Stimulated activated CD8-positive, alpha-beta memory T cell treated with anti-CD3 and anti-CD28 coated beads, Interleukin-15, amount 100 ng/mL, for 1 hour (primary cell): ENCODE data around the gene LIN28B.
"Not testable (repeated sequence)": the region's sequence is repeated elsewhere in the genome, so short reads cannot be mapped to it uniquely, and the experiment has no call there.

Experiments used
- DNase-seq: peaks from one replicate; pipeline ENCODE4 v3.0.0-alpha.2; 2020; ENCODE audit warnings: low read depth

Gene LIN28B

DNA sequence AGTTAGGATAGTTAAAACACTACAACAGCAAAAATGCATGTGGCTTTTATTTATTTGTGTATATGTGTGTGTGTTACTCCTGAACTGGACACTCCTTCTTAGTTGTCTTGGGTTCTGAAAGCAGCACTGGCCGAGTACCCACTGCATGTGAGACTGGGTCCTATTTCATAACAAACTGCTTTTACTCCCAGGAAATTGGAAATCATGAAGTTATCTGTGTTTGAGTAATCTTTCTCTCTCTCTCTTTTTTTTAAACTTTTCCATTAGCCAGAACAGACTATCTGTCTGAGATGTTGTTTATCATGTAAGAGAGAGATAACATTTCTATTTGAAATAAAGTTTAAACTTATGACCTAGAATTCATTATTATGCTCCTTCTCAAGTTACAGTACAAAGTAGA lies 110.4 kb downstream of the LIN28B start:
- no peak for DNase-seq

GRCh38 chr6:105068407-105068806 lies 111.5 kb downstream of the LIN28B start:
- no peak for DNase-seq

DNA sequence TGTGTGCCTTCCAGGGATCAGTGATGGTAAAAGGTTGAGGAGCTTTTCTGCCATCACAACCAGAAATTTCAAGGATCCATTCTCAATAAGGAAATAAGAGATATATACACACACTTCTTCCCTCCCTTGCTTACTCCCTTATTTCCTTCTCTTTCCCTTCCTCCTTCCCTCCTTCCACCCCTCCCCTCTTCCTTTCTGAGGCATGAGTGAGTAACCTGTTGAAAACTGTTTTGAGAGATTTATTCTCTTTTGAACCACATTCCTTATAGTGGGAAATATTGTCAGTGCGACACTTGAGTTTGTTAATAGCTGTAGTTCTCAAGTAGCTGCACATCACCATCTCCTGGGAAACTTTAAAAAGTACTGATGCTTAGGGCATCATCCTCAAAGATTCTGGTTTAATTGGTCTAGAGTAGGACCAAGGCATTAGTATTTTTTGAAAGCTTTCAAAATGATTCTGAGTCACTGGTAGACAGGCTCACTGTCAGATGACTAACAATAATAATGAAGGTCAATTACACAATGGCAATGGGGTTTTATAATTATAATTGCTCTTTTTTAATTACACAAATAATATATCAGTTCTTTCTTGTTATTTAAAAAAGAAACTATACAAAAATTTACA lies 113.0 kb downstream of the LIN28B start:
- DNase-seq = no peak

- DNase-seq = no peak
Observed at GRCh38 chr6:105072798-105073199, 115.9 kb downstream of the LIN28B start.

- DNase-seq = no peak
Observed at GRCh38 chr6:105075210-105075609, 118.3 kb downstream of the LIN28B start.

DNA sequence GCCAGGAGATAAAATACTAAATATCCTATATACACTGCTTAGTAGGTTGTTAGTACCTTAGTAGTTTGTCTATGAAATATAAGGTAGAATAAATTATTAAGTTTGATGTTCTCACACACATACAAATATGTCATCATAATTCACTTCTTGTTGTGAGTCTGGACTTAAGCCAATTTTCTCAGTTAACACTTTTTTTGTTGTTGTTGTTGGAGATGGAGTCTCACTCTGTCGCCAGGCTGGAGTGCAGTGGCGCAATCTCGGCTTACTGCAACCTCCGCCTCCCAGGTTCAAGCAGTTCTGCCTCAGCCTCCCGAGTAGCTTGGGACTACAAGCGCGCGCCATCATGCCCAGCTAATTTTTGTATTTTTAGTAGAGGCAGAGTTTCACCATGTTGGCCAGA lies 119.5 kb downstream of the LIN28B start:
- not testable (repeated sequence) for DNase-seq

- no peak for DNase-seq
Observed at GRCh38 chr6:105077596-105078385, 120.9 kb downstream of the LIN28B start.

GRCh38 chr6:105078386-105078708 lies 121.4 kb downstream of the LIN28B start:
- DNase-seq = no peak

DNA sequence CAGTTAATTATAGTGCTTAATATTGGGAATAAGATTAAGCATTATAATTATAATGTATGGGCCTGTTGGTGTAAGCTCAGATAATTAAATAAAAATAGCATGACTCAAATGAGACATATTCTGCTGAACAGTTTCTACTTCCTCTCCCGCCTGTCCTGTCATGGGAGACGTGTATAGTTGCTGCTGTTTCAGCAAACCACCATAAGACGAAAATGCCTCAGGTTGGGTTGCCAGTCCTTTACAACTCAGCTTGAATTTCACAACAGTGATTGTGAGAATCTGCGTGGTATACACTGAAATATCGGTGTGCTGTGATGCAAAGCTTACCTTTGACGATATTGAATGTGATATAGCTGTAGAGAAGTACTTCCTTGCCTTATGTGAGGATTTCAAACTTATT lies 123.4 kb downstream of the LIN28B start:
- DNase-seq = no peak

DNA sequence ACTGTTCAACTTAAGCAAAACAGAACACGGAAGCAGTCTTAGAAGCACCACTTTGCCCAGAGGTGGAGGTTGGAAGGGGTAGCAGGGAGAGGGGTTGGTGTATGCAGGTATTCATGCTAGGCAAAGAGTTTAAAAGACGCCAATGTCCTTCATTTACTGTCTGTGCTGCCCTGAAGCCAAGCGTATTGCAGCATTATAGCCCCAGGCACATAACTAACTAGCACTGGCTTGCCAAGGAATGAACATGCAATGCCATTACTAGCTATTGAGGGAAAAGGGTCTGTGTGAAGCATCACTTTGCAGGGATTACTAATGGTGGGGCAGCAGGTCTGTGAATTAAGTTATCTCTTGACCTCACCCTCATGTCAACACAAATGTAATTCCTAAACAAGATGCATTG lies 124.8 kb downstream of the LIN28B start:
- not testable (repeated sequence) for DNase-seq

DNA sequence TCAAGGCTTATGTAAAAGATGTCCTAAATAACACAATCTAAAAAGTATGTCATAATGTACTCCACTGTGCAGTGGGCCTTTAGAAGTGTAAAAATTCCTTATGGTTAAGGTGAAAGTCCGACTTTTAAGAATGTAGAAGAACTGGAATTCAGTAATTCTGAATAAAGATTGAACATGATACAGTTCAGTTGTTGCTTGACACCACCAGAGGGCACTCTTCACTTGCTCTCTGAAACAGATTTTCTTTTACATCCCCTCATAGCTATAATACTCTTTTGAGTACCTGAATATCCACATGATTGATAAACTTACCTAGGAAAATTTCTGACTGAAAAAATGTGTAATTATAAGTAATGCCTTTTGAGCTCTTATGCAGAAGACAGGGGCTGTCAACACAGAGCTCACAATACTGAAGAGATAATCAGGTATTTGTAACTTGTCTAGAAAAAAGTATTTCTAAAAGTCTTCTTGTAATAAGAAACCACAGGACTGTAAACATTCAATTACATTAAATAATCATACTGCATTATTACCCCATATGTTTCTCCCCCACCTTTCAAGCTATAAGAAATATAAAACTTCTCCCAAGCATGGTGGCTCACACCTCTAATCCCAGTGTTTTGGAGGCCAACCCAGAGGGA lies 130.8 kb downstream of the LIN28B start:
- DNase-seq = no peak

GRCh38 chr6:105091140-105091829 lies 134.4 kb downstream of the LIN28B start:
- DNase-seq = no peak

GRCh38 chr6:105094133-105094640 lies 137.3 kb downstream of the LIN28B start:
- no peak for DNase-seq

- no peak for DNase-seq
Observed at GRCh38 chr6:105095139-105095538, 138.2 kb downstream of the LIN28B start.

DNA sequence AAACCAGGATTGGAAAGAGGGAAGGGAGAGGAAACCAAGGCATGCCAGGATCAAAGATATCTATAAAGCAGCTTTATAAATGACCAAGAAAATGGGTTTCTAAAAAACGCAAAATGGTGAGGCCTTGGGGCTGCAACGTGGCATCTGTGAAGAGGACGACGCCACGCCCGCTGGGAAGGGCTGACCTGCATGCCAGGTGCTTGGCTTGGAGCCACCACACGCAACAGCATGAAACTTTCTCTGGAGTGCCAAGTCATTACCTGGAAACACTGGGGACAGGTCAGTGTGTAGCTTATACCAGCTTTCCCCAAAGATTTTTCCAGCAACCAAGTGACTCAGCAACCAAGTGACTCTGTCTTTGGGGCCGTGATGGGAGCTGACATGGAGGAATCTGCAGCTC lies 140.4 kb downstream of the LIN28B start:
- DNase-seq = no peak

GRCh38 chr6:105099371-105099770 lies 142.5 kb downstream of the LIN28B start:
- DNase-seq = no peak

DNA sequence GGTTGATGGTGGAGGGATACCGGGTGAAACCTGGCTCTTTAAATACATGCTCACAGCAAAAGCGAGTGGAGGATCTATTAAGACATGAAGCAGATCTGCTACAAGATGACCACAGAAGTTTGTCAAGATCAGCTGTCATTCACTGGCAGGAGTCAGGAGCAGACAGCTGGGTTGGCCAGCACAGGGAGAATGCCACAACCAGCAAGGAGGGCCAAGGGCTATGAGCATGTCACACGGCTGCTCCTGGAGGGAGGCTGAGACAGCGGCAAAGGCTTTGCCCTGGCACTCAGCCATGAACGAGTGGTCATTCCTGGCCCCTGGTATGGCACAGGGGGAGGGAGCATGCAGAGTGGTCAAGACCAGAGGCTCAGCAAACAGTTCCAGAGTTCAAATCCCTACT lies 145.3 kb downstream of the LIN28B start:
- no peak for DNase-seq

GRCh38 chr6:105105094-105105493 lies 148.2 kb downstream of the LIN28B start:
- no peak for DNase-seq

- DNase-seq = no peak
Observed at GRCh38 chr6:105106260-105106659, 149.4 kb downstream of the LIN28B start.

- DNase-seq = no peak
Observed at GRCh38 chr6:105107207-105107606, 150.3 kb downstream of the LIN28B start.

DNA sequence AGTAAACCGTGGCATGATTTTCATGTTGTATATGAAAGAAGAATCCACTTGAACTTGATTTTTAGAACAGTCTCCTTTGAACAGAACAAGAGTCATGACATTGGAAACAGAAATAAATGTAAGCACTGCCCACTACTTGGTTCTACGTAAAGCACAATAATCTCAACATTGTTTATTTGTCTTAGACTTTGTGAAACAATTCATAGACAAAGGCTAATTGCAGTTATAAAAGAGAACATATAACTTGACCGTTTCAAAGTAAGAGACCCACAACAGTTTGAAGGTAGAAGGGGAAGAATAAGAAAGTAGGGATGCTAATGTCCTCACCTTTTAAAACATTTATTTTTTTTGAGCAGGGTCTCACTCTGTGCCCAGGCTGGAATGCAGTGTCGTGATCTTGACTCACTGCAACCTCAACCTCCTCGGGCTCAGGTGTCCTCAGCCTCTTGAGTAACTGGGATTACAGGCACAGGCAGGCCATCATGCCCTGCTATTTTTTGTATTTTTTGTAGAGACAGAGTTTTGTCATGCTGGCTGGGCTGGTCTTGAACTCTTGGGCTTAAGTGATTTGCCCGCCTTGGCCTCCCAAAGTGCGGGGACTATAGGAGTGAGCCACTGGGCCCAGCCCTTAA lies 151.8 kb downstream of the LIN28B start:
- DNase-seq = no peak
